Stimulated activated CD4-positive, alpha-beta T cell treated with anti-CD3 and anti-CD28 coated beads, TNF-alpha, amount 100 ng/mL, for 48 hours (primary cell): ENCODE results near the gene ARHGAP18.

ENCODE experiments used
- DNase-seq, 3 donors: peaks; one replicate each; pipeline ENCODE4 v3.0.0-alpha.2; 2020; ENCODE audit warnings: low read depth in 3 of 3

Gene ARHGAP18

GRCh38 chr6:129719692-129720091 is 9.7 kb upstream of the ARHGAP18 start:
- no peak for DNase-seq

- no peak for DNase-seq
Measured at GRCh38 chr6:129717277-129717676, 7.3 kb upstream of the ARHGAP18 start.

- no peak for DNase-seq
Measured at GRCh38 chr6:129713806-129714333, 3.9 kb upstream of the ARHGAP18 start.

GRCh38 chr6:129711271-129711631 is 1.3 kb upstream of the ARHGAP18 start:
- no peak for DNase-seq

- no peak for DNase-seq
Measured at GRCh38 chr6:129710450-129711270, 683 bp upstream of the ARHGAP18 start.

- DNase-seq, result no peak
Measured at GRCh38 chr6:129709196-129709768, 695 bp downstream of the ARHGAP18 start.

GRCh38 chr6:129708496-129709195 is 1.3 kb downstream of the ARHGAP18 start:
- no peak for DNase-seq

GRCh38 chr6:129707882-129708495 is 2.0 kb downstream of the ARHGAP18 start:
- DNase-seq, result no peak

- no peak for DNase-seq
Measured at GRCh38 chr6:129707028-129707427, 2.9 kb downstream of the ARHGAP18 start.

- DNase-seq, result no peak
Measured at GRCh38 chr6:129705212-129705611, 4.8 kb downstream of the ARHGAP18 start.

- DNase-seq, result no peak
Measured at GRCh38 chr6:129704708-129705107, 5.3 kb downstream of the ARHGAP18 start.

- DNase-seq, result no peak
Measured at GRCh38 chr6:129701721-129702455, 8.1 kb downstream of the ARHGAP18 start.

- DNase-seq, result no peak
Measured at GRCh38 chr6:129700666-129701065, 9.3 kb downstream of the ARHGAP18 start.

- DNase-seq, result no peak
Measured at GRCh38 chr6:129699659-129700058, 10.3 kb downstream of the ARHGAP18 start.

GRCh38 chr6:129698430-129698829 is 11.5 kb downstream of the ARHGAP18 start:
- no peak for DNase-seq

- no peak for DNase-seq
Measured at GRCh38 chr6:129697788-129698187, 12.2 kb downstream of the ARHGAP18 start.

GRCh38 chr6:129696843-129697242 is 13.1 kb downstream of the ARHGAP18 start:
- no peak for DNase-seq

GRCh38 chr6:129696028-129696418 is 14.0 kb downstream of the ARHGAP18 start:
- no peak for DNase-seq

- DNase-seq, result no peak
Measured at GRCh38 chr6:129695373-129696027, 14.5 kb downstream of the ARHGAP18 start.

GRCh38 chr6:129694036-129694435 is 15.9 kb downstream of the ARHGAP18 start:
- no peak for DNase-seq

GRCh38 chr6:129692467-129692866 is 17.5 kb downstream of the ARHGAP18 start:
- no peak for DNase-seq
